ENCODE measurements around the gene PSPC1.

DNA sequence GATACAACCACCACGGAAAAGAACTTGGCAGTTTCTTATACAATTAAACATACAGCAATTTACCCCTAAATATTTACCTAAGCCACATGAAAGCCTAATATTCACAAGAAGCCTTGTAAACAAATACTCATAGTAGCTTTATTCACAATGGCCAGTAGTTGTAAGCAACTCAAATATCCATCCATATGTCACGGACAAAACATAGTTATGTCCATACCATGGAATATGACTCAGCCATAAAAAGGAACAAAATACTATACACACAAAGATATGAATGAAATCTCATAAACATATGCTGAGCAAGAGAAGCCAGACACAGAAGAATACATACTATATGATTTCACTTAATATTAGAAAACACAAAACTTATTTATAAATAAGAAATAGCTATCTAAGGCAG lies 12.9 kb downstream of the PSPC1 start:
- TF ChIP-seq, protein P1, sequence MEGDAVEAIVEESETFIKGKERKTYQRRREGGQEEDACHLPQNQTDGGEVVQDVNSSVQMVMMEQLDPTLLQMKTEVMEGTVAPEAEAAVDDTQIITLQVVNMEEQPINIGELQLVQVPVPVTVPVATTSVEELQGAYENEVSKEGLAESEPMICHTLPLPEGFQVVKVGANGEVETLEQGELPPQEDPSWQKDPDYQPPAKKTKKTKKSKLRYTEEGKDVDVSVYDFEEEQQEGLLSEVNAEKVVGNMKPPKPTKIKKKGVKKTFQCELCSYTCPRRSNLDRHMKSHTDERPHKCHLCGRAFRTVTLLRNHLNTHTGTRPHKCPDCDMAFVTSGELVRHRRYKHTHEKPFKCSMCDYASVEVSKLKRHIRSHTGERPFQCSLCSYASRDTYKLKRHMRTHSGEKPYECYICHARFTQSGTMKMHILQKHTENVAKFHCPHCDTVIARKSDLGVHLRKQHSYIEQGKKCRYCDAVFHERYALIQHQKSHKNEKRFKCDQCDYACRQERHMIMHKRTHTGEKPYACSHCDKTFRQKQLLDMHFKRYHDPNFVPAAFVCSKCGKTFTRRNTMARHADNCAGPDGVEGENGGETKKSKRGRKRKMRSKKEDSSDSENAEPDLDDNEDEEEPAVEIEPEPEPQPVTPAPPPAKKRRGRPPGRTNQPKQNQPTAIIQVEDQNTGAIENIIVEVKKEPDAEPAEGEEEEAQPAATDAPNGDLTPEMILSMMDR (IDR thresholded peaks at IDR 0.05; ENCODE audit: low read depth, low read length, poor library complexity, severe bottlenecking) = no peak
- no peak for TF ChIP-seq EZH2phosphoT487 (IDR thresholded peaks at IDR 0.05; ENCODE audit: borderline replicate concordance, low read length)

Measured in DOHH2 (cell line).